Measurements from ENCODE around the gene SLX4IP.

Gene SLX4IP

DNA sequence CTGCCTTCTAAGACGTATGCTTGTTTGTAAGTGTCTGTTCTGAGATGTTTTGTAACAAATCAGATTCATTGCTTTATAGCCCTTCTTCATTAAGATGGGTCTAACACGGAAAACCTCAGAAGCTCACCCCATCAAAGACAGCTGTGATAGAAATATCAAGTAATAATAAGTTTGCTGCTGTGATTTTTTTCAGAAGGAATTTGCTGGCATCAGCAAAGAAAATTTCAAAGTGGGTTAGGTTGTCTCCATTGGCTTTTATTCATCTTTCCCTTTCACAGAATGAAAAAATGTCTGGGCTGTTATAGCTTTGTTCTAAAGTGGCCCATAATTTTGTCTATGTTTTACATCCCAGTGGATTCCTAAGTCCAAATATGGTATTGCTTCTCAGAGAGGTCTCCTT lies 81.4 kb downstream of the SLX4IP start:
- in situ Hi-C loops (cut with MboI; ENCODE audit: low sequenced_read_pairs), result no loop called here

DNA sequence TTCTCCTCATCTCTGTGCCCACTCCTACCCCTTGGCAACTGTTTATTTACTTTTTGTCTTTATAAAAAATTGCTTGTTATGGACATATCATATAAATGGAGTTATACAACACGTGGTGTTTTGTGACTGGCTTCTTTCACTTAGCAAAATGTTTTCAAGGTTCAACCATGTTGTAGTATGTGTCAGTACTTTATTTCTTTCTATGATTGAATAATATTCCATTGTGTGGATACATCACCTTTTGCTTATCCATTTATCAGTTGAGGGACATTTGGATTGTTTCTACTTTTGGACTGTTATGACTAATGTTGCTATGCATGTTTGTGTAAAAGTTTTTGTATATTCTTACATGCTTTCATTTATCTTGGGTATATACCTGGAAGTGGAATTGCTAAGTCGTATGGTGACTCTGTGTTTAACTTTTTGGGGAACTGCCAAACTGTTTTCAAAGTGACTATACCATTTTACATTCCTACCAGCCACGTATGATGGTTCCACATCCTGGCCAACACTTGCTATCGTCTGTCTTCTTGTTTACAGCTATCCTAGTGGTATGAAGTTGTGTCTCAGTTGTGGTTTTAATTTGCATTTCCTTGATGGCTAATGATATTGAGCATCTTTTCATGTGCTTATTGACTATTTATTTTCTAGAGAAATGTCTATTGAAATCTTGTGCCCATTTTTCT lies 84.4 kb downstream of the SLX4IP start:
- in situ Hi-C loops (cut with MboI; ENCODE audit: low sequenced_read_pairs), result no loop called here

DNA sequence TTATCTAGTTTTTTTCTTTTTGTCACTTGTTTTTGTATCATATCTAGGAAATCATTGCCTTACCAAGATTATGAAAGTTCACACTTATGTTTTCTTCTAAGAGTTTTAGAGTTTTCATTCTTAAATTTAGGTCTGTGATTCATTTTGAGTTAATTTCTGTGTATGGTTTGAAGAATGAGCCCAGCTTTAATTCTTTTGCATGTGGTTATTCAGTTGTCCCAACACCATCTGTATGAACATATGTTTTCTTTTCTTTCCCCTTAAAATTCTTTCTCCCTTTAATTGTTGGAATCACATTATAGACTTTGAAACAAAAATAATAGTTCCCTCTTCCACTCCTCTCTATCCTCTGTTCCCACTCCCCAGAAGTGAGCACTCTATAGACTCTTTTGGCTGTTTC lies 85.4 kb downstream of the SLX4IP start:
- in situ Hi-C loops (cut with MboI; ENCODE audit: low sequenced_read_pairs), result no loop called here

DNA sequence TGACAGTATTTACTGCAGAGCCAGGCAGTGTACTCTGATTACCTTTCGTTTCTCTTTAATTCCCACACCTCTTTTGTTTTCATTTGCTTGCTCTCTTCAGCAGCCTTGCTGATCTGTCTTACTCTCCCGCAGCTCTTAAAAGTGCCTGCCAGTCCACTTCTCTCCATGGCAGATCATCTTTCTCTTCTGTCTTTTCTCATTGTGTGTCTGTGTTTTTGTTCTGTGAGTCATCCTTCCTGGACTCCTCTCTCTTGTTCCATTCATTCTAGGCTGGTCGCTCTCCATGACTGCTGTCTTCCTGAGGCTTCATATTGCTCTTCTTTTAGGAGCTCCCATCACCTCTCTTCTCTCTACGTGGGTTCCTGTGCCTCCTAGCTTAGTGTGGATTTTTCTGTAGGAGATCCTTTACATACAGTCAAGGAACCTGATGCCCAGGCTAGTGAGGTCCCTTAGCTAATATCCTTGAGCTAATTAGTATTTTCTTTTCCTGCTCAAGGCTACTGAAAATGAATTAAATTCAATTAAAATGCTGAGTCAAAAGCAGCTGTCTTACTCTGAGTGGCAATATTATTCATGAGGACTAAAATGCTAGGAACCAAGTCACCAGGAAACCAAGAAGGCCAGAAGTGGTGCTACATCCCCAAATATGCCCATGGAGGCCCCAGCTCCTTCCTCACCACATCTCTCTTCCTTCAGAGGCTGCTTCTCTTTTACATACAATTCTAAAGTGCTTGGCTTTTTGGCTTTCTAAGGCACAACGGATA lies 86.1 kb downstream of the SLX4IP start:
- in situ Hi-C loops (cut with MboI; ENCODE audit: low sequenced_read_pairs), result no loop called here

DNA sequence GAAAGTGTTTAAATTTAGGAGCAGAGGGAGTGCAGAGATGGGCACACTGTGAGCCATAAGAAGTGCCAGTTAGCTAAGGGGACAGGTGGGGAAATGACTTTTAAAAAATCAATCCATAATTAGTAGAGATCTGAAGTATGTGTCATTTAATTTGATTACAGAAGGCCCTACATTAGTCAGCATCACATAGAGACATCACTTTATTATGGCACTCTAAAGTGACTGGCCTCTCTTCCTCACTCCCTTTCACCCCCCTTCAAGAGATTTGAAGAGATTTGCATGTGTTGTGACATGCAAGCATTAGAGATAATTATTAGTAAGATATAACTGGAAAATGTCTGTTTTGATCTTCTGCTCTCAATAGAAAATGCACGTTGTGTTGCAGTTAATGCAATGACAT lies 86.7 kb downstream of the SLX4IP start:
- in situ Hi-C loops (cut with MboI; ENCODE audit: low sequenced_read_pairs), result no loop called here

DNA sequence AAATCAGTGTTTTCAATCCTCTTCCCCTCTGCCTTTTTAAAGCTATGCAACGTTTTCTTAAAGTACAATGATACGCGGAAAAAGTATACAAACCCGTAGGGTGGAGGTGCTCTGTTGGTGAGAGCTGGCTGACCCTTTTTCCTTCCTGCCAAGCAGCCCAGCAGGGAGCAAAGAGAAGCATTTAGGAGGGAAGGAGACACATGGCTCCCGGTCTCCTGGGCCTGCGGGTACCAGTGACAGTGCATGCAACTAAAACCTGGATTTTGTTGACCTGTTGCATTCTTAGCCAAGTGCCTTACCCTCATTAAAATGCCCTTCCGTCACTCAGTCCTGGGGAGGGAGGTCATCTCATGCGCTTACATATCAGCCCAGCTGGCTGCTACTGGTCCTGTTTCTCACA lies 87.2 kb downstream of the SLX4IP start:
- in situ Hi-C loops (cut with MboI; ENCODE audit: low sequenced_read_pairs), result no loop called here

DNA sequence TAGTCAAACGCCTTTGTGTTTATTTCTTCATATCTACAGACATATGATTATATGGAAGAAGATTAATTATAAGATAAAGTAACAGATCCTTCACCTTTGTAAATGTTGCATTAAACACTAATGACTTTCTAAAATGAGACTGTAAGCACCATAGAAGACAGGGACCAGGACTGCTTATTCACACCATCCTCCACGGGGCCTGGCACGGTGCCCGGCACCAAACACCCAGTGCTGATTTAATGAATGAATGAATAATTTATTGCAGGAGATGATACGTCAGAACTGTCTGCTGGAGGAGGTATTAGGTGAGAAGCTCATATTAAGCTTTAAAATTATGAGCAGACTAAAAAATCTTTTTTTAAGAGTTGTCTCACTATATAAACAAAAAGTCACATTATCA lies 88.3 kb downstream of the SLX4IP start:
- in situ Hi-C loops (cut with MboI; ENCODE audit: low sequenced_read_pairs), result no loop called here

DNA sequence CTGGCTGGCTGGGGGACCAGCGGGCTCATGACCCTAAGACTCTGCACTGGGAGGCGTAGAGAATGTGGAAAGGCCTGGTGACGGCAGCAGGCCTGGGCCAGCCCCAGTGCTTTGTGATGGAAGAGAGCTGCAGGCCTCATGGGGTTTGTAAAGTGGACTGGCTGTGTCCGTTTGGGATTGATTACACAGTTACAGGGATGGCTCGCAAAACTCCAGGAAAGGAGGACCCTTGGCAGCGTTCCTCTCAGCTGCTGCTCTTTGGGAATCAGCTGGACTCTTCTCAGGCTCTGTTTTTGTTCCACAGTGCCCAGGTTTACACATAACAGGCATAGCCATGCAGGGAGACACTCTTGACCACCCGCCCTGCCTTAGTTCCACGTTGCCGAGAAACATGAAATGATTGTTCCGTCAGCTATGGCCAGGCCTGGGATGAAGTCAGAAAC lies 89.0 kb downstream of the SLX4IP start:
- in situ Hi-C loops (cut with MboI; ENCODE audit: low sequenced_read_pairs), result no loop called here

DNA sequence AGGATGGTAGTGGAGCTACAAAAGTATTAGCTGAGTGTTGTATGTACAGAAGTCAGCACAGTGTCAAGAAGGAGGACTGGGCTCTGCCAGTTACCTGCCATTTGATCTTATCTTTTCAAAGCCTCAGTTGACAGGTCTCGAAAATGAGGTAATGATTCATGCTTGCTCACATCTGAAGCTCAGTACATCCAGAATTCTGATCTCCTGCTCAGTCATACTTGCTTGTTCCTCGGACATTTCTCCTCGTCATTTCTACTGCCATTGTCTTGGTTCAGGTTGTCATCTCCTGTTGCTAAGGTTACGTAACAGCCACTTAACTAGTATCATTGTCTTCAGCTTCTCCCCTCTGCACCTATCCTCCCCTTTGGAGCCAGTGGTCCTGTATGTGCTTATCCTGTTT lies 89.5 kb downstream of the SLX4IP start:
- in situ Hi-C loops (cut with MboI; ENCODE audit: low sequenced_read_pairs), result no loop called here

DNA sequence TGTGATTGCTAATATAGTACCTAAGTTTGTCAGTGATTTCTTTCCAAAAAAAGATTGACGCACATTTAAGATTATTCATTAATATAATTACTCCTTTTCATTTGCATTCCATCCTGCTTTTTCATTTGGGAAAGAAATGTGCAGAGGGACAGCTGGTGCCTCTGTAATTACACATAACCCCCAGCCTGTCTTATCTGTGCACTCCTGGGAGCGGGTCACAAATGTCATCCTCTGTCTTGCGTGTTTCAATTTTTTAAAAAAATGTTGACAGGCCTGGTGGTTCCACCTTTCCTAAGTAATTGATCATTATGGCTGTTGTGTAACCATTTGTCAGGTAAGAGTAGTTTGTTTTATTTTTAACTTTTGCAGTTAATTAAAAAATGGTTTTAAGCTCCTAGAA lies 92.7 kb downstream of the SLX4IP start:
- in situ Hi-C loops (cut with MboI; ENCODE audit: low sequenced_read_pairs), result no loop called here

DNA sequence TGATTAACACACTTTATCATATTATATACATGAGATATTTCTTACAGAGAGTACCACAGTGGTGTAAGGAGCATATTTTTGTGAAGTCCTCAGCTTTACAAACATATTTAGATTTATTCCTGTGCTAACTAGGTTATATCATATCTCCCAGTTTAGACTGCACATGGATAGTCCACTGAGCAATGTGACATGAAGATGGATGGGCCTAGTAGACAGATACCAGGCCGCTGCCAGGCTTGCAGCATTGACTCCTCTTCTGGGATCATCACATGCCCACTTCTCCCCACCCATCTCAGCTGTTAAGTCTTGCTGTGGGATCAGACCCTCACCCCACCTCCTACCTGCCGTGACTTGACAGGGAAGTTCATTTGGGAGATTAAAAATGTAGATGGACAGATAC lies 95.8 kb downstream of the SLX4IP start:
- in situ Hi-C loops (cut with MboI; ENCODE audit: low sequenced_read_pairs), result no loop called here

DNA sequence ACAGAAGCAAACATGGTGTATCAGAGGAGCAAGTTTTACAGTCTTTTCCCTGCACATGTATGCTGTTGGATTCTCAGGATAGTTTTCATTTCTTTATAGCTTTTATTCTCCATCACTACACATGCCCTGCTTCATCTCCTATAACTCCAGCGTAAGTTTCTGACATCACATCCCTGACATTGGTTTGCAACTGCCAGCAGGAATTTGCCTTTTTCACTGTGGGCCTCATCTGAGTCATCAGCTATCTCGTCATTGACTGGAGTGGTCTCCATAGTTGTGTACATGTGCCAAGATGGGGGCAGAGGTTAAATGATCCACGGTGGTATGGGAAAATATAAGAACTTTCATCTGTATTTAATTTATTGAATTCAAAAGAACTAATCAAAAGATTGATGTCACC lies 96.7 kb downstream of the SLX4IP start:
- in situ Hi-C loops (cut with MboI; ENCODE audit: low sequenced_read_pairs), result no loop called here

DNA sequence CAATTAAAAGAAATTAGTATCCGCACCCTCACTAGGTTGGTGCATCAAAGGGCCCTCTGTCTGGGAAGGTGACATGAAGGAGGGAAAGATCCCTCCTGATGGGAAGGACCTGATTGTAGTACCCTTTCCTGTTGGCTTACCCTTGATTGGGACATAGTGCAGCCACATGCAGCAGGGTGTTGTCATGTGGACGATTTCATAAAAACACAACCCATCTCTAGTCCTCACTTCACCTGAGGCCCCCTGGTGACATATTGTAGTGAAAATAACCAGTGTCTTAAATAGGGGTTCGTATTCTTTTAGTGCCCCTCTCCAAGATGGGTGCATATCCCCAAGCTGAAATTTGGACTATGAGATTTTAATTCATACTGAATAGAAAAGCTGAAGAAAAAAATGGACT lies 97.3 kb downstream of the SLX4IP start:
- in situ Hi-C loops (cut with MboI; ENCODE audit: low sequenced_read_pairs), result no loop called here

DNA sequence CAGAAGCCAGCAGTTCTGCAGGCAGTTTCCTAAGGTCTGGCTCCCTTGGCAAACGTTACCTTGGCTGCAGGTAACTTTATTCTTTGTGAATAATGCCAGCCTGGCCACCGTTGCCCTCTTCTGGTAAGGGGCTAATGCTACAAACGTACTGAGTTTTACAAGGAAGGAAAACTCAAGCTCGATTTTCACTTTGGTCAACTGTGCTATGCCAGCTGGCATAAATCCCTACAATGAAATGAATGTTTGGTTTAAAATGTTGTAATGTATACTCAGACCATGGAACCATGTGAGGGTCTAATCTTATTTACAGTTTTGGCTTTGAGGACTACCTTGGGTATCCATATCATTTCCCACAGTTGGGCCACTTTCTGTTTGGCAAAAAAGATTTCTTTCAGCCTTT lies 101.4 kb downstream of the SLX4IP start:
- in situ Hi-C loops (cut with MboI; ENCODE audit: low sequenced_read_pairs), result no loop called here

DNA sequence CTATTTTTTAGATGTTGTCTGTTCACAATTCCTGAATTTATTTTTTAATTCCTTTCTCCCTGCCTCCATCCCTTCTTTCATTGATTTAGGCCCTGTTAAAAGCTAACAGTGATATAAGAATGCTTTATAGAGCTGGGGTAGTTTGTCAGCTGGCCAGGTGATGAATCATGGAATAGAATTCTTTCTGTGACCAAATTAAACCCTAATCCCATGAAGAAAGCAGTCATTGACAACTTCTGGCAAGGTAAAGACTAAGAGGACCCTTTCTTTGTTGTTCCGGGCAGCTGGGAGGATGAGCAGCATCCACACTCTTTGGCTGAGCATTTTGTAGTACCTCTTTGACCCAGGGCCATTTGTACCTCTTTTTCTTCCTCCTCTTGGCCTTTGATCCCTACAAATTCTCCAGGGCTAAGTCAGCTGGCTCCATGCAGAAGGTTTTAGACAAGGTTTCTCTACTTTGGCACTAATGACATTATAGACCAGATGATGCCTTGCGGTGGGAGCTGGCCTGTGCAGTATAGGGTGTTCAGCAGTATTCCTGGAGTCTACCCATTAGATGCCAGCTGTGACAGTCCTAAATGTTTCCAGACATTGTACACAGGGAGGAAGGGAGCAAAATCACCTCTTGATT lies 102.9 kb downstream of the SLX4IP start:
- in situ Hi-C loops (cut with MboI; ENCODE audit: low sequenced_read_pairs), result no loop called here

DNA sequence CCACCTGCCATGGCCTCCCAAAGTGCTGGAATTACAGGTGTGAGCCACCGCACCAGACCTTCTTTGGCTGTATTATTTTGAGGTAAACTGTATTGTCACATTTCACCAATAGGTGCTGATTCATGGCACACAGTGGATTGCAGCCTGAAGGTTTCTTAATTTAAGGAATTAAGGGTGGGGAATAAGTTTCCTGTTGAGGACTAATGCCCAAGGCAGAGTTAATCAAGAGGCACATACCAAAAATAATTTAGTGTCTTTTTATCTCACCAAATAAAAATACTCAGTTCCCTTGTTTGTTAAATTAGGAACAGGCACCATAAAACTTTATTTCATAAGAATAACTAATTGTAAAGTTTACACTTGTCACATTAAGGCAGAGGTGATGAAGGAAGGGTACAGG lies 103.7 kb downstream of the SLX4IP start:
- in situ Hi-C loops (cut with MboI; ENCODE audit: low sequenced_read_pairs), result no loop called here

DNA sequence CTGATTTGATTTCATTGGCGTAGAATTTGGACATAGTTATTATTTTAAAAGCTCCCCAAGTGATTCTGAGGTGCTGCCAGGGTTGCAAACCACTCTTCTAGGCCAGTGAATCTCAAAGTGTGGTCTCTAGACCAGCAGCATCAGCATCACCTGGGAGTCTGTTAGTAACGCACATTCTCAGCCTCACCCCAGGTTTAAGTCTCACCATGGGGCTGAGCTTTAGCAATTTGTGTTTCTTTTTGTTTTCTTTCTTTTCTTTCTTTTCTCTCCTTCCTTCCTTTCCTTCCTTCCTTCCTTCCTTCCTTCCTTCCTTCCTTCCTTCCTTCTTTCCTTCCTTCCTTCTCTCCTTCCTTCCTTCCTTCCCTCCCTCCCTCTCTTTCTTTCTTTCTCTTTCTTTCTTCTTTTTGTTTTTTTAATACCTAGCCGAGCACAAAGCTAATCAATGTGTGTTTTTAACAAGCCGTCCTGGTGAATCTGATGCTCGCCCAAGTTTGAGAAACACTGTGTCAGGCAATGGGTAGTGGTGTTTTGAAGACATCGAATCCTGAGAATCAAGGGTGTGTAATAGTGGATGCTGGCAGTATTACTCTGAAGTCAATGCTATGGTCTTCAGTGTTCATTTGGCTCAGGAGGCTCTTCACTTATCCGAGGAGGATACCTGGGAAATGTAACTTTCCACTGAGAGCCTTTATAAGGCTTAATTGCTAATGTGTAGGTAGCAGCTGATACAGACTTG lies 104.9 kb downstream of the SLX4IP start:
- in situ Hi-C loops (cut with MboI; ENCODE audit: low sequenced_read_pairs), result no loop called here

DNA sequence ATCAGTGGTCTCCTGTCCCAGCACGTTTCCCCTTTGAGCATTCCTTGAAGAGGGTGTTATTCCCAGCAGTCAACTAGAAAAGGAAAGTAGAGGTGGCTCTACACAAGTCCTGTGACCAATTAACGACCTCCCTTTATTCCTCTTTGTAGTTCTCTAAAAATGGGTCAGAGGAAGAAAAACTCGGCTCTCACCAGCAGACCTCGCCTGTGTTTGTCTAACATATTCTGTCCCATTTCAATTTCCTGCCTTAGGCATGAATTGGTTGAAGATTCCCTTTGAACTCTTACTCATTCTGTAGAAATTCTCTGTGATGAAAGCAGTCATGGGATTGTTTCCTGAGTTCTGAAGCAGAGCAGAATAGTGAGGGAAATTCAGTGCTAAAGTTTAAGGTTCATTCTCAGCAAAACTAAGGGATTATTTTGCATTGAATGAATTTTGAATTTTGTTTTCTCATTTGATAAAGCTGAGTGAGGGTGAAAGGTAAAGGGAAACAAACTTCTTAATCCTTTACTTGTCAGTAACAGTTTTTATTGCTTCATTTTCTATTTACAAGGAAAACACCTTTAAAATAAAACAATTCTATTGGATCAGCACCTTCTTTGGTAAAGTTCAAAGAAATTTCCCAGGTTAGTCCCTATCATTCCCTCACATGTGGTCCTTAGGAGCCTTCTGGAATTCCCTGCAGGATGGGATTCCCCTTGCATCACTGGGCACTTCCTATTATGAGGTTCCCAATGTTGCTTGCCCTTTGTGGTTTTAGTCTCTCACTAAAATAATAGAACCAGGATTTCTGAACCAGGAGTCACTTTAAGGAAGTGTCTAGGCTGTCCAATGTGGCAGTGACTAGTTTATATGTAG lies 105.8 kb downstream of the SLX4IP start:
- in situ Hi-C loops (cut with MboI; ENCODE audit: low sequenced_read_pairs), result no loop called here

DNA sequence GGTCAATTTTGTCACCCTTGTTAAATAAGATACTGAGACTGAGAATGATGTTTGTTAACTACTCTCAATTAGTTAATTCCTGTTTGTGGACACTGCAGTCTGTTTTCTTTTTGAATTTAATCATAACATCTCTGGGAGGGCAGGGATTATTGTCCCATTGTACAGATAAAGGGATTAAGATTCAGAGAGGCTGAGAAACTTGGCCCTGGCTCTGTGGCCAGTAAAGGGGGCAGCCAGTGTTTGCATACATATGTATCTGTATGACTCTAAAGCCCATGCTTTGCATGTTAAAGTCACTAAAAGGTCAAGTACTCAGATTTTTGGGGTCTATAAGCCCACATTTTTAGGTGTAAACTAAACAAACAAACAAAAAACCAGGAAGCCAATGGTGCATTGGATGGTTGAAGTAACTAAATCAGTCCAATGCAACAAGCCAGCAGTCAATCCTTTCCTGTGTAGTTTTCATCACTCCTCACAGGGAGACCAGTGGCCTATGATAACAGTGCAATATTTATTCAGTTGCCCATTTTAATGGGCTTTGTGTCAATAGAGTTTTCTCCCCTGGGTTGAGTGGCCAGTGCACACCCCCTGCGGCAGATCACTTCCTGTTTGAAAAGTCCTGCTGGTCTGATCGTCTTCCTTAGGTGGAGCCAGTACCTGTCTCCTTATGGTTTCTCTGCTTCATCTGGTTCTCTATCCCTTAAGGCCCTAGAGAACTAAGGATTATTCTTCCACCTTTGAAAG lies 106.7 kb downstream of the SLX4IP start:
- in situ Hi-C loops (cut with MboI; ENCODE audit: low sequenced_read_pairs), result no loop called here

DNA sequence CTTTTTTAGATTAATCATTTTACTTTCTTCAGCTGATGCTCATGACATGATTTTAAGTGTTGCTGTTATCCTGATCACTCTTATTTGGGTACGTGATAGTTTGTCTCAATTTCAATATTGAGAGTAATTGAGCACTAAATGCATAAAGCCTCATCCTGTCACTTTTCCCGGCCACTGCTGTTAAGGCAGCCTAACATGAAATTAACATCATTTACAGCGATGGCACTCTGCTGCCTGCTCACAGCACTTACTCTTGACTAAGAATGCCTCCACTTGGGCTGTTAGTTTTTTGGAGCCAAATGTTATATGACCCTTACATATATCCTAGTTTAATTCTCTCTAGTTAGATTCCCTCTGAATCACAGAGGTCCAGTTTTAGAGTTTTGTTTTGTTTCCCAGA lies 107.3 kb downstream of the SLX4IP start:
- in situ Hi-C loops (cut with MboI; ENCODE audit: low sequenced_read_pairs), result no loop called here

Data from hTERT RPE-1 (cell line).